Stimulated activated CD8-positive, alpha-beta memory T cell treated with anti-CD3 and anti-CD28 coated beads, Interleukin-7, amount 100 ng/mL, for 4 hours (primary cell): ENCODE results near the gene PACS2.
"Not testable (repeated sequence)": the region's sequence is repeated elsewhere in the genome, so short reads cannot be mapped to it uniquely, and the experiment has no call there.

Experiments used
- DNase-seq, 2 donors: peaks; one replicate each; pipeline ENCODE4 v3.0.0-alpha.2; 2020; ENCODE audit warnings: low read depth in 2 of 2

The PACS2 gene

GRCh38 chr14:105350450-105351244, 36.1 kb downstream of the PACS2 start:
- DNase-seq, result no peak

GRCh38 chr14:105351410-105351809, 36.9 kb downstream of the PACS2 start:
- DNase-seq, result no peak

- peak; percentile 73 to 83 for DNase-seq
Observed at GRCh38 chr14:105351920-105352851, 37.6 kb downstream of the PACS2 start.

DNA sequence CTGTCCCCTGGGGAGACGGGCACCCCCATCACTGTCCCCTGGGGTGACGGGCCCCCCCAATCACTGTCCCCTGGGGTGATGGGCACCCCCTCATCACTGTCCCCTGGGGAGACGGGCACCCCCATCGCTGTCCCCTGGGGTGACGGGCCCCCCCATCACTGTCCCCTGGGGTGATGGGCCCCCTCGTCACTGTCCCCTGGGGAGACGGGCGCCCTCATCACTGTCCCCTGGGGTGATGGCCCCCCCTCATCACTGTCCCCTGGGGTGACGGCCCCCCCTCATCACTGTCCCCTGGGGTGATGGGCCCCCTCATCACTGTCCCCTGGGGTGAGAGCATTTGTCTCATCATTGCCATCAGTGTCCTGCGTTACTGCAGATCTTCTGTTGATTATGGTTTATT, 38.6 kb downstream of the PACS2 start:
- no peak for DNase-seq

- no peak for DNase-seq
Observed at GRCh38 chr14:105354541-105354940, 40.0 kb downstream of the PACS2 start.

DNA sequence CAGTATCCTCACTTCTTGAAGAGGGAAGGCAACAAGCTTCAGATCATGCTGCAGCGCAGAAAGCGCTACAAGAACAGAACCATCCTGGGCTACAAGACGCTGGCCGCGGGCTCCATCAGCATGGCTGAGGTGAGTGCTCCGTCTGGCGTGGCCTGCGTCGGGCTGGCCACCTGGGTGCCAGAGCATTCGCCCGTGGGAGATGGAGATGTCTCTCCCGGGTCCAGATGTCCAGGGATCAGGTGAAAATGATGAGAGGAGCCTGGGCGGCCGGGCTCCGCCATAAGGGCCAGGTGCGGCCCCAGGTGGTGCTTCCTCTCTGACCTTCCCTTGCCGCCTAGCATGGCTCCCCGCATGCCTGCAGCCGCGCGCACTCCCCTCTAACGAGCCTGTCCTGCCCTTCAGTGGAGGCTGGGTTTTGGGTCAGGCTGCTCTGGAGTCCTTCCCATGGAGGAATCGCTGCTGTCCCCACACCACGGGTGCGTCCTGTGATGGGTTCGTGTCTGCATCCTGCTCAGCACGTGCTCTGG, 40.6 kb downstream of the PACS2 start:
- no peak for DNase-seq

- no peak for DNase-seq
Observed at GRCh38 chr14:105355850-105356604, 41.5 kb downstream of the PACS2 start.

GRCh38 chr14:105356927-105357326, 42.4 kb downstream of the PACS2 start:
- no peak for DNase-seq

DNA sequence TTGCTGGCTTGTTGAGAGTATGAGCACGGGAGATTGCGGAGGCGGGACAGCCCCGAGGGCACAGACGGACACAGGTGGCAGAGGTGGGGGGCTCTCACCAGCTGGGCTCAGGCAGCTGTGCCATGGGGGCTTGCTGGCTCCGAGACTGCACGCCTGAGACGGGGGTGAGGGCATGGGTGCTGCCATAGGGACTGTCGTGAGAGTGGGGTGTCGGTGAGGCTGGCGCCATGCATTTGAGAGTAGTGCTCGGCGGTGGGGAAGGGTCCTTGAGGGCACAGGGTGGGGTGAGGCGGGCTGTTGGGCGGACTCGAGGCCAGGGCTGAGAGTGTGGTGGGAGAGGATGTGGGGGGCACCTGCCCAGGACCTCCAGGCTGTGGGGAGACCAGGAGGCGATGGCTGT, 43.1 kb downstream of the PACS2 start:
- DNase-seq, result no peak

DNA sequence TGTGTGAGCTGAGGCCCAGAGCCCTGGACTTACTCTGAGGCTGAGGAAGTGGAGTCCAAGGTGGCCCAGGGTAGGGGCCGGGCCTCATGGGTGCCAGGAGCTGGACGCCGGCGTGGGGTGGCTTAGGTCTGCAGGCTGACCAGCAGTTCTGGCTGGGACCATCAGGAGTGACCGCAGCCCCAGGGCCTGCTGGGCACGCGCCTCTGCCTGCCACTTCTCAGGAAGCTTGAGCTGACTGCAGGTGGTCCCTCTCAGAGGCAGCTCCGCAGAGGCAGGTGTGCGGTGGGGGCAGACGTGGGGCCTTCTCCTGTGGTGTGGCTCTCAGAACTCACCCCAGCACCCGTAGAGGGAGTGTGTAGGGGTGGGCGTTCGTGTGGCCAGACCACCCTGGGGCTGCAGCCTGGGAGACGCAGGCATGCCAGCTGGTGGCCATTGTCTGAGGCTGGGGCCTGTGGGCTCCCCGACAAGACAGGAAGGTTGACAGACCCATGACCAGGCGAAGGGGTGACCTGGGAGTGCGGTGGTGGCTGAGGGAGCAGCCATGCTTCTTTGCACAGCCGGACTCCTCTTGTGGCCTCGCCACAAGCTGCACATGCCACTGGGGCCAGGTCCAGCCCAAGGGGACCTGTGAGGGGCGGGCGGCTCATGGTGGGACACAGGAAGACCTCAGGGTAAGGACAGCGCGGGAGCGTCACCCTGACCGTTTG, 43.7 kb downstream of the PACS2 start:
- no peak for DNase-seq

DNA sequence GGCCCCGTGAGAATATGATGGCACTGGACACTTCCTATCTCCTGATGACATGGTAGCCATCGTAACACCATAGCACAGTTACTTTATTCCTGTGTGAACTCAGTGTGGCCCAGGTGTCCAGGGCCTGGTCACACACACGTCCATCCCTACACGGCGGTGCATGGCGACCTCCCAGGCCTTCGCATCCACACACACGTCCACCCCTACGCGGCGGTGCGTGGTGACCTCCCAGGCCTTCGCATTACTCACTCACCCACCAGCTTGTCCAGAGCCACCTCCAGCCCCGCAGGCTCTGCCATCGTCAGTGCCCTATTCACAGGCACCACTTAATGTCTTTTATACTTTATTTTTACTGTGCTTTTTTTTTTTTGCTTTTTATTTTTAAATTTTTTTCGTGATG, 44.4 kb downstream of the PACS2 start:
- no peak for DNase-seq

- not testable (repeated sequence) for DNase-seq
Observed at GRCh38 chr14:105361412-105361811, 46.9 kb downstream of the PACS2 start.

- DNase-seq, result peak; percentile 6 to 38
Observed at GRCh38 chr14:105363847-105364708, 49.5 kb downstream of the PACS2 start.

DNA sequence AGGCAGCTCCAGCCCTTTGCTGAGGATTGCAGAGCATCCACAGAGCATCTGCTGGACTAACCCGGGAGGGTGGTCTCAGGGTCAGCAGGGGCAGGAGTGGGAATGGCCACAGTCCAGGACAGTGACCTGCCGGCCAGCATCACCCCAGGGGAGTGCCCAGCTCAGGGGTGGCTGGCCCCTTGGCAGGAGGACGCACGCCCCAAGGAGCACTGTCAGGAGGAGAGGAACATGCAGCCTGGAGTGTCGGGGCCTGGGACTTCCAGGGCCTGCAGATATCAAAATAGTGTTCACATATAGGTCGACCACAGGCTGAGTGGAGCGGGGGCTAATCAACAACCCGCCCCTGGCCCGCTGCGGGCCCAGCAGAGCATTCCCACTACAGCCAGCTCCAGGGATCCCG, 50.6 kb downstream of the PACS2 start:
- no peak for DNase-seq

- DNase-seq, result no peak
Observed at GRCh38 chr14:105365681-105366080, 51.1 kb downstream of the PACS2 start.

- no peak for DNase-seq
Observed at GRCh38 chr14:105366386-105367074, 52.0 kb downstream of the PACS2 start.

DNA sequence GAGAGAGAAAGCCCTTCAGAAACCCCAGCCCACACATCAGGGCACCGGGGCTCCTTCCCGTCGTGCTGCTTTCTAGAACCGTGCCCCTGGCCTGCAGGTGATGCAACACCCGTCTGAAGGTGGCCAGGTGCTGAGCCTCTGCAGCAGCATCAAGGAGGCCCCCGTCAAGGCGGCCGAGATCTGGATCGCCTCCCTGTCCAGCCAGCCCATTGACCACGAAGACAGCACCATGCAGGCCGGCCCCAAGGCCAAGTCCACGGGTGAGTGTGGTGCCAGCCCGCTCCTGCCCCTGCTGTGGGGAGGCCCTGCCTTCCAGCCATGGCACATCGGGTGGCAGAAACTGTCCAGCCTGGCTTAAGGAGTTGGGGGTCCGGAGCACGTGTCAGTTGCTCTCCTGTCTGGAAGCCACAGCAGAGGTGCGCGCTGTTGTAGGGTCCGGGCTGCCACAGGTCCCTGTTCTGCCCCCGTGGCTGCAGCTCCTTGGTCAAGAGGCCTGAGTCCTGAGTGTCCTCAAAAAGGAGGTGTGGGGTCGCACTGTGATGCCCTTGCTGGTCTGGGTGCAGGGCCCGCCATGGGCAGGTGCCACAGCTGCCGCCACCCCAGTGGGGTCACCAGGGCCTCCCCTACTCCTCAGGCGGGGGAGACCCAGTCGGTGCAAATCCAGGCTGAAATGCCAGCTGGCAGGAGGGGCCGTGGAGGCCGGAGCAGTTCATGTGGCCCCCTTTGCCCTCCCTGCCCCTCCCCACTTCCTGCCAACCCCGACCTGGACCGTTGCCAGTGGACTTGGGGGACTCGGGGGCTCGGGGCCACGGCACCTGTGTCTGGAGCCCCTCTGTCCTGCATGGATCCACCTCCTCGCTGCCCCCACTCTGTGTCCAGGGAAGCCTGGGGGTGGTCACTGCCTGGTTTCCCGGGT, 52.8 kb downstream of the PACS2 start:
- DNase-seq, result no peak

GRCh38 chr14:105368032-105368417, 53.5 kb downstream of the PACS2 start:
- DNase-seq, result no peak

DNA sequence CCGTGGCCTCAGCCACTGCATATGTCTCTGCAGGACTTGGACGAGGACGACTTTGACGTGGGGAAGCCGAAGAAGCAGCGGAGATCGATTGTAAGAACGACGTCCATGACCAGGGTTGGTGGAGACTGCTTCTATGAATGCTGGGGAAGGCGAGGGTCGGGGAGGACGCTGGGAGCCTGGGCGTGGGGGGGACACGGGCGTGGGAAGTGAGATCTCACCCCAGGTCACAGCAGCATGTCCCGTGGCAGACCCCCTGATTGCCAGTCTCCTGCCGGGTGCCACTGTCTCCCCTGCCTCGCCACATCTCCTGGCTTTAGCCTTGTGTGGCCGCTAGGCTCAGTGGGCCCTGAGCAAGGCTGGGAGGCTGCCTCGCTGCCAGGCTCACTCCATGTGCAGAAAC, 53.9 kb downstream of the PACS2 start:
- no peak for DNase-seq
